Esophagus squamous epithelium (tissue), 5 donors: ENCODE data around the gene NCBP2L. TPM values are rescaled to one million over a fixed set of nuclear protein-coding genes. Genes with fewer than 3 reads are reported as not detected.

Source experiments
- DNase-seq: peaks from one replicate; lab custom pipeline; 2025; lab: John Stamatoyannopoulos, UW
- H3K27ac ChIP-seq, 4 donors: fragments of 200-600 bp; sonication (generic); one replicate each; pipeline ENCODE4 v1.5.1; 2016 to 2019; ENCODE audit warnings: mild to moderate bottlenecking in 1 of 4
- H3K27me3 ChIP-seq, 4 donors: fragments of 200-600 bp; sonication (generic); 1 replicate in 3 of 4; 2 replicates in 1 of 4; pipeline versions ENCODE4 v1.5.1 to v1.6.0; 2017 to 2021; ENCODE audit warnings: antibody characterized with exemption in 1 of 4
- H3K36me3 ChIP-seq, 3 donors: fragments of 200-600 bp; sonication (generic); one replicate each; pipeline ENCODE4 v1.5.1; 2016 to 2019
- H3K4me1 ChIP-seq, 3 donors: fragments of 200-600 bp; sonication (generic); one replicate each; pipeline ENCODE4 v1.5.1; 2017 to 2019
- H3K4me3 ChIP-seq, 4 donors: fragments of 200-600 bp; sonication (generic); 1 replicate in 3 of 4; 2 replicates in 1 of 4; pipeline ENCODE4 v1.5.1; 2016 to 2019; ENCODE audit warnings: mild to moderate bottlenecking in 2 of 4, moderate library complexity in 1 of 4
- H3K9me3 ChIP-seq, 3 donors: fragments of 200-600 bp; sonication (generic); one replicate each; pipeline ENCODE4 v1.5.1; 2016 to 2019
- CTCF ChIP-seq, 6 experiments: fragments of 450-650 bp in 4 of 6; fragments of 200-600 bp in 2 of 6; sonication (generic) in 2 of 6; IDR thresholded peaks; one replicate each; pipeline ENCODE4 v1.5.1; 2016 to 2019; ENCODE audit warnings: antibody characterized with exemption in 6 of 6, mild to moderate bottlenecking in 4 of 6, moderate library complexity in 4 of 6
- POLR2A ChIP-seq, 4 donors: fragments of 450-650 bp; IDR thresholded peaks; one replicate each; pipeline ENCODE4 v1.6.1; 2017; ENCODE audit warnings: antibody characterized with exemption in 4 of 4, mild to moderate bottlenecking in 4 of 4, moderate library complexity in 3 of 4
- WGBS, 2 donors: methylation state at CpG; one replicate each; pipeline ENCODE4 v1.1.5; 2018; 5-methylcytosine and 5-hydroxymethylcytosine counted together
- intact Hi-C: fragments of 100-400 bp; cut with DNase I; formaldehyde crosslinking; loops from one replicate; pipeline ENCODE4 v1.15.0; 2022
- total RNA-seq, 4 donors: library from RNA; depleted of rRNA; stranded (reverse); fragments of >200 nt; gene quantifications; one replicate each; pipeline ENCODE4 v1.1.0, GENCODE V29; 2016
- donor health status: DM: yes; HTN: yes; CAD: no.

NCBP2L gene
- total RNA-seq = not detected

GRCh38 chrX:107777536-107777832 is at the start of gene NCBP2L:
NCBP2L (plus strand) TSS chrX:107777733; CDS start chrX:107794221, 16,488 bp downstream.
- 77% methylated on average over 6 of the region's 6 CpGs; no CpG with 5 or more reads in 1 of the 2 donors for WGBS, 2 donors
- DNase-seq = no peak
- peak within 1 kb of the TSS; percentile 52 to 70 (median 64) for H3K4me3 ChIP-seq
- H3K9me3 ChIP-seq = no peaks in the 10 kb centered on the region
- TF ChIP-seq POLR2A (IDR thresholded peaks at IDR 0.05) = no peak
- TF ChIP-seq CTCF (IDR thresholded peaks at IDR 0.05) = no peak
- H3K27me3 ChIP-seq = no peaks in the 10 kb centered on the region
- no peaks in the 10 kb centered on the region for H3K36me3 ChIP-seq
- intact Hi-C loops = loop anchor here (5.0 kb wide), 1 partner anchor 120 kb away; no protein-coding TSS in a partner anchor
- H3K27ac ChIP-seq = peak within 1 kb of the TSS; percentile 82 to 94 (median 88)
- peaks cover 0 to 33% (median 0%) of the 10 kb centered on the region in 3 donors for H3K4me1 ChIP-seq

- intact Hi-C loops = no loop called here
- no peaks in the 10 kb centered on the region for H3K9me3 ChIP-seq
- TF ChIP-seq CTCF (IDR thresholded peaks at IDR 0.05) (no peak), POLR2A (IDR thresholded peaks at IDR 0.05) (no peak)
- no peak overlapping the region for H3K4me3 ChIP-seq
- 17 to 75% methylated on average over 1 to 3 of the region's 4 CpGs for WGBS, 2 donors
- H3K27me3 ChIP-seq = no peaks in the 10 kb centered on the region
- peaks cover 21 to 100% (median 53%) of the 10 kb centered on the region in 3 donors for H3K4me1 ChIP-seq
- no peaks in the 10 kb centered on the region for H3K36me3 ChIP-seq
- no peak for DNase-seq
- peak overlapping the region; percentile 54 to 83 (median 76) for H3K27ac ChIP-seq
Measured at GRCh38 chrX:107728371-107729099, 49.0 kb upstream of the NCBP2L start.

DNA sequence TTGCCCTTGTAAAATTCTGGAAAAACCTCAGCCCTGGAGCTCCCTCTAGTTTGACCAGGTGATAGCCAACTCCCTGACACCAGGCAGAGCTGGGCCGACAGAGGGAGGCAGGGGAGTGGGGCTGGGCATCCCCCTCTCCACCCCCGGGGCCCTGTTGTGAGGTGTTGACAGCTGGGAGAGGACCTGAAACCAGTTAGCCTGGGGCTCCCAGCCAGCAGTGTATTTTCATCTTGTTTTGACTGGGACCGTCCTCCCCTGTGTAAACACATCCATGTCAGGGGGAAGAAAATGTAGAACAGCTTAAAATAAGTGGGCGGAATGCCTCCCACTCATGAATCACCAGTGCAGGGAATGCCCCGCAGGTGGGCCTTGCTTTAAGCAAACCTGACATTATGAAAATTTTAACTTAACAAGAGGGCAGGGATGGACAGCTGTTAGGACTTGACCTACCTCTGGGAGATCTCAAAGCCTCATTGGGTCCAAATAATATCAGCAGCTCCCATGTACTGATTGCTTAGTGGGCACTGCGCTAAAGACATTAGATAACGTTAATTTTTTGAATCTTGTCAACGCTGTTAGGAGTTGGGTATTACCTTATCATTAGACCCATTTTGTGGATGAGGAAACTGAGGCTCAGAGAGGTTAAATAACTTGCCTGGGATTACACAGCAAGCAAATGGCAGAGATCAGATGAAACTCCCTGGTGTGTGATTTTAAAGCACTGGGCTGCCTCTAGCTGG is 47.8 kb upstream of the NCBP2L start:
- intact Hi-C loops = no loop called here
- H3K4me1 ChIP-seq = peaks cover 21 to 98% (median 53%) of the 10 kb centered on the region in 3 donors
- peak overlapping the region; percentile 54 to 83 (median 76) for H3K27ac ChIP-seq
- WGBS, 2 donors = 50 to 69% methylated on average over 5 to 7 of the region's 8 CpGs
- H3K36me3 ChIP-seq = no peaks in the 10 kb centered on the region
- H3K9me3 ChIP-seq = no peaks in the 10 kb centered on the region
- no peak for DNase-seq
- no peak overlapping the region for H3K4me3 ChIP-seq
- TF ChIP-seq POLR2A (IDR thresholded peaks at IDR 0.05) = no peak
- no peak for TF ChIP-seq CTCF (IDR thresholded peaks at IDR 0.05)
- no peaks in the 10 kb centered on the region for H3K27me3 ChIP-seq

DNA sequence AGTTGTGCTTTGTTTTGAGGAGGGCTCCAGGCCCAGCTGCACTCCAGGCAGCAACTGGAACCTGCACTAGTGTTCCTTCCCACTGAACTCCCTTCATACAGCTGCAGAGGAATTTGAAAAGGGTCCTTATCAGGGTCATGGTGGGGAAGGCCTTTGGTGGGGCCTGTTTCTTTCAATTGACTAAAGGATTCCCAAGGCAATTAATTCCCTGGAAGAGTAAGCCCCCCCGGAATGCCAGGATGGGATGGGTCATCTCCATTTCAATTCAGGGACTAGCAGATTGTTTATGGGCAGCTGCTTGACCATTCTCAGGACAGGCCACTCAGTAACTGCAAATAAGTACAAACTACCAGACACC is 47.3 kb upstream of the NCBP2L start:
- intact Hi-C loops = no loop called here
- TF ChIP-seq POLR2A (IDR thresholded peaks at IDR 0.05) = no peak
- no peak for TF ChIP-seq CTCF (IDR thresholded peaks at IDR 0.05)

More for the DNA sequence above, 47.3 kb upstream of the NCBP2L start:
- 50 to 78% methylated on average over 1 of the region's 1 CpG for WGBS, 2 donors
- Histone ChIP-seq H3K9me3 (no peaks in the 10 kb centered on the region), H3K4me3 (no peak overlapping the region), H3K27me3 (no peaks in the 10 kb centered on the region), H3K36me3 (no peaks in the 10 kb centered on the region), H3K27ac (peak overlapping the region; percentile 19 to 83 (median 76)), H3K4me1 (peaks cover 21 to 98% (median 51%) of the 10 kb centered on the region in 3 donors)
- no peak for DNase-seq
